CD4-positive, alpha-beta T cell treated with Interleukin-21 for 1 hour (primary cell): ENCODE results near the gene PRKCB.

Source experiments
- DNase-seq: peaks from one replicate; pipeline ENCODE4 v3.0.0-alpha.2; 2020

Gene PRKCB

DNA sequence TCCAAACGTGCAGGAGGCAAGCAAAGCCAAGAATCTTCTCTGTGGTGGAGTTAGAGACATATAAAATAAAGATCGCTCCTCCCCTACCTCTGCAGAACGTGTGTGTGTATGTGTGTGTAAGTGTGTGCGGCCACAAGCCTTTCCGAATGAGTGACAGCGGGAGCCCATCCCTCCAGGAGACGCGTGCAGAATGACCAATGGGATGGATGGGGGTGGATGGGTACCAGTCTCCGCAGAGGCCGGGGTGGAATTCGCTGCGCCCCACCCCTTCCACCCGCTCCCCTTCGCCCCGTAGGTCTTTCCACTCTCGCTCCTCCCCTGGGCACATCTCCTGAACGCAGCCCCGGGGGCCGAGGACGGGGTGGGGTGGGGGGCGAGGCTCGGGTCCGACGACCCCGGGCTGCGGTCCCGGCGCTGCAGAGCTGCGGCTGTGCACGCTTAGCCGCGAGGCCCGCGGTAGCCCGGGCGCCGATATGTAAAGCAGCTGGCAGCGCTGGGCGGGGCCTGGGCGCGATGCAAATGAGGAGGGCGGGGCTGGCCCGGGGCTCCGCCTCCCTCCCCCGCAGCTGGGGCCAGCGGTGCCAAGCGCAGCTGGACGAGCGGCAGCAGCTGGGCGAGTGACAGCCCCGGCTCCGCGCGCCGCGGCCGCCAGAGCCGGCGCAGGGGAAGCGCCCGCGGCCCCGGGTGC, at the start of gene PRKCB:
Gene PRKCB (plus strand): TSS at position 594 of the 688 bp plus-strand sequence.
- DNase-seq = peak; percentile 90

DNA sequence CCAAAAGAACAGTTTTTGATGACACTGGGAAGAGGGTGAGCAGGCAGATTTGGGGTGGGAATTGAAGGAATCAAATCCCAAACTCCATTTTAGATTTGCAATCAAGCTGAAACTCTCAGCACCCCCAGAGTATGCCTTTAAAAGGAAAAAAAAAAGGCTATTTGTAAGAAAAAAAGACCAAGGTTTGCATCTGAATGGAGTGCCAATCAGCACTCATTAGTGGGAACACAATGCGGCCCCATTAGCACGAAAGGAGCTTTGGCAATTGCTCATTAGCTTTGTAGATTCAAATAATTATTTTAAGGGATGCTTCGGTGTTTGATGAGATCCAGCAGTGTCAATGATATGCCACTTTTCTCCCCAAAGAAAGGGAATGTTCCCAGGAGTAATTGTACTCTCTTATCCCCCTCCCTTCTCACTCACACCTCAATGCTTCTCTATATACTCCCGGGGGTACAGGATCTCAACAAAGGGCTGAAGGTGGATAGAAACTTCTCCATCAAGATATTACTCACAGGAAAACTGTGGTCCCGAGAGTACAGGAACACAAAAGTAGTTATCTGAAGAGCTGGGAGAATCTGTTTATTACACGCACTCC, 48.7 kb upstream of the PRKCB start:
- DNase-seq = no peak

DNA sequence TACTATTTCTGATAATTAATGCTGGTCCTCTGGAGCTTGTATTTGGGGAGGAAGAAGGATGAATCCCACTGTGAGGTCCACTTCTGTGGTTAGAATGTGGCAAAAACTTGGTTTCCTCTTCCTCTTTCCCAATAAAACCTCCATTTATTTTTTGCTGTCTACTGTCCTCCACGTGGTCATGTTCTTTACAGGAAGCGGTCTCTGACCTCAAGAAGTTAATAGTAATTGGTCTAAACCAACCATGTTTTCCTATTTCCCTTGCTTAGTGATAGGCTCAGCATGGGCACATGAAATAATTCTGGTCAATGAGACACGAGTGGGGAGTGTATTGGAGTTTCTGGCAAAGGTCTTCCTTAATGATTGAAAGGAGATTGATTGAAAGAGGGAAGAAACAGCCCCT, 47.1 kb upstream of the PRKCB start:
- no peak for DNase-seq

DNA sequence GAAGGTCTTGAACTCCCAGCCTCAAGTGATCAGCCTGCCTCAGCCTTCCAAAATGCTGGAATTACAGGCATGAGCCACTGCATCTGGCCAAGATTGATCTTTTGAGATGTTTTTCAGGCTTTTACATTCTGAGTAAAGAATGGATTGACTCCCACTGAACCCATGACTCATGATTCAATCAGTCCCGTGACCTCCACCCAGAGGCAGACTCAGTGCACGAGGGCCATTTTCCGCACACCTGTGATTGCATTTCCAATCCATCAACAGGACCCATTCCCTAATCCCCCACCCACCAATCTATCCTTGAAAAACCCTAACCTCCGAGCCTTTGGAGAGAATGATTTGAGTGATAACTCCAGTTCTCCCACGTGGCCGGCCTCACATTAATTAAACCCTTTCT, 40.4 kb upstream of the PRKCB start:
- DNase-seq = no peak

DNA sequence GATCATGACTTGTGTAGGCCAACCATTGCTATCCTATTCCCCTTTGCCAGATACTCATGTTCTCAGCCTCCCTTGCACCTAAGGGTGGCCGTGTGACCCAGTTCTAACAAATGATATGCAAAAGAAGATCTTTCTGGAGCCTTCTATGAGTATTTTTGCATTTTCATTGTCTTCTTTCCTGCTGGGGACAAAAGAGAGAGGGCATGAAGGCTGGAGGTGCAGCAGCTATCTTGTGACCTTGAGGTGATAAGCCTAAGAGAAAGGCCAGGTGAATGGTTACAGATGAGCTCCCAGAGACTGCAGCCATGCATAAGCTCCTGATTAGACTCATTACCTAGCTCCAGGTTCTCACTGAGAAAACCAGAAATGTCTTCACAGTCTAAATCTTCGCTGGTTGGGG, 38.8 kb upstream of the PRKCB start:
- no peak for DNase-seq

DNA sequence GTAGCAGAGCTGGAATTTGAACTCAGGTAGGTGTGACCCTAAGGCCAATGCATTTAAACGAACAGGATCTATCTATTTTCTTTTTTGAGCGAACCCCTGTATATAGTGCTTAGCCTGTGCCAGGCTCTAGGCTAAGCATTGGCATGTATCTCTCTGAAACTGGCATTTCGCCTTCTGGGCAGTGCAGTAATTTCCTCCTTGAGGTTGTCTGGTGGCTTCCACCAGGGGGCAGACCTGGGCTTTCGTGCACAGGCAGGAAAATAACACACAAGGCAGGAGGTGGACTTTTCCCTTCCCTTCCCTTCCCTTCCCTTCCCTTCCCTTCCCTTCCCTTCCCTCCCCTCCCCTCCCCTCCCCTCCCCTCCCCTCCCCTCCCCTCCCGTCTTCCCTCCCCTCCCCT, 34.4 kb upstream of the PRKCB start:
- peak; percentile 76 for DNase-seq

DNA sequence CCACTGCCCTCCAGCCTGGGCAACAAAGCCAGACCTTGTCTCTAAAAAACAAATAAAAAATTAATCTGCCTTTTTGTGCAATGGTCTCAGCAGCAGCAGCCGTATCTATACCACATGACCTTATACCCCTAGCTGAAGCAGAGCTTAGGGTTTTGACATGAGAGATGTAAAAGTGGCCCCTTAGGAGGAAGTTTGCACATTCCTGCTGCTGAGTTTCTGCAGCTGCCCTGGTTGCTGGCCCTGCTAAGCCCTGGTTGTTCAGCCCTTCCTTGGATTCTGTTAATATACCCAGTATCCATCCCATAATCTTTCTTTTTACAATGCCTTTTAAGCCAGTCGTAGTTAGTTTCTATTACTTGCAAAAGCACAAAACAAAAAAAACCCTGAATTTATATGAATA, 33.0 kb upstream of the PRKCB start:
- DNase-seq = no peak

DNA sequence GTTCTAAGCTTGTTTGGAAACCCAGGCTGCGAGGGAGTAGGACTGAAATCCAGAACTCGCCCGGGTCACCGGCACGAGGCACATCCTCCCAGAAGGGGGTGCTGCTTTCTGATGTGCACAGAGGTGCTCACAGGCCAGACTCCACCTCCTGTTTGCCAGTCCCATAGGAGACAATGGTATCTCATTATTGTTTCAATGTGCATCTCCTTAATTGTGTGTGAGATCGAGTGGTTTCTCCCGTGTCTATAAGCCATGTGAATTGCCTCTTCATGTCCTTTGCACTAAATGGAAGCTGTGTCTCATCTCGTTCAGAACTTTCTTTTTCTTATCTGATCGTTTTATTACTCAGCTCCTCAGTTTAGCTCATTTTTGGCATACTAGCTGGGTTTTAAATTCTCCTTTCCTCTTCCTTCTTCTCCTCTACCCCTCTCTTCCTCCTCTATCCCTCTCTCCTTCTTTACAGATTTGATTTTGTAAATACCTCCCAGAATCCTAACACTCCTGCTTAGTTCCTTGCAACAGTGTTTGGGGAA, 32.1 kb upstream of the PRKCB start:
- DNase-seq = peak; percentile 78

DNA sequence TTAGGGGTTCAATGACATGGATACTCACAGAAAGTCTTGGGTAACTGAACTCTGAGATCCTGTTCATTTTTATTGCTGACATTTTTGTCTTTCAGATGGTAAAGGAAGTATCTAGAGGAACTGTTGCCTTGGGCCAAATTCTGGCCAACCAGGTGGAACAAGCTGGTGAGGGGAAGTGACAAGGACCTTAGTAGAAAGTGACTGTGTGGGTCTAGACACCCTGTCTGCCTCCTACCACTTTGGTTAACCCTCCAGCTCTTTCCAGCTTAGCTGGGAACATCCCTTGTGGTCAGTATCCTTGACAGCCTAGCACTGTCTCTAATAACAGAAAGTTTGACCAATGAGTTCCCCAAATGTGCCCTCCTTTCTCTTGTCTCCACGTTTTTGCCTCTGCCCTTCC, 28.8 kb upstream of the PRKCB start:
- DNase-seq = no peak

DNA sequence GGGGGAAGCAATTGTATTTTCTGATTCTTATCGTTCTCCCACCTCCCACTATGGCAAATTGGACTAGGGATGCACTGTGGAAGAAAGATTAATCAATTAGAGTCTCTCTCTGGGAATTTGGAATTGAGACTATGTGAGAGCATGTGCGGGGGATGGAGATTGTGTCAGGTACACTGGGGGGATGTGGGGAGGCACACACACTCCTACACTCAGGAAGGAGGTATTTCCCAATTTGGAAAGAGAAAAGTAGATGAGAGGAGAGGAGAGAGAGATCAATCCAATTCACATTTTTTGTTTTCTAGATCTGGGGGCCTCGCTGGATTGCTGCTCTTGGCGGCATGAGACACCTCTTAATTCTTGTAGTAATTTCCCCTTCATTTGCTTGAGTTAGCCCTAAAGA, 14.3 kb upstream of the PRKCB start:
- DNase-seq = no peak

DNA sequence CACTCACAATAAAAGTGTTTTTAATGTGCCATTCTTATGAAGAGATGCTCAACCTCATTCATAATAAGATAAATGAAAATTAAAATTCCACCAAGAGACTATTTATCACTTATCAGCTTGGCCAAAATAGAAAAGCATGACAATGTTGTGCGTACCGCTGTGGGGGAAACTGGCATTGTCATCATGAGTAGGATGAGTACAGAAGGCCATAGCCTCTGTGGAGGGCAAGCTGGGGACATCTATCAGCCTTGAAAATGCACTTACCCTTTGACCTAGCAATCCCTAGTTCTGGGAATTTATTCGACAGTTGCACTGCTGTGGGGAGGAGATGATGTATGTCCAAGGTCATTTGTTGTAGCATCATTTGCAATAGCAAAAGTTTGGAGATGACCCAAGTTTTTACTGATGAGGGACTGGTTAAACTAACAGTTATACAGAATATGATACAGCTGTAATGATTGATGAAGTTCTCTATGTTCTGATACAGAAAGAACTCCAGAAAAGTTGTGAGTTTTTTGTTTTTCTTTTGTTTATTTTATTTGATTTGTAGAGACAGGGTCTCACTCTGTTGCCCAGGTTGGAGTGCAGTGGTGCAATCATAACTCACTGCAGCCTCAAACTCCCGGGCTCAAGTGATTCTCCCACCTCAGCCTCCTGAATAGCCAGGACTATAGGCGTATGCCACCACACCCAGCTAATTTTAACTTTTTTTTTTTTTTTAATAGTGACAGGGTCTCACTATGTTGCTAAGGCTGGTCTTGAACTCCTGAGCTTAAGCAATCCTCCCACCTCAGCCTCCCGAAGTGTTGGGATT, 13.7 kb upstream of the PRKCB start:
- DNase-seq = no peak

DNA sequence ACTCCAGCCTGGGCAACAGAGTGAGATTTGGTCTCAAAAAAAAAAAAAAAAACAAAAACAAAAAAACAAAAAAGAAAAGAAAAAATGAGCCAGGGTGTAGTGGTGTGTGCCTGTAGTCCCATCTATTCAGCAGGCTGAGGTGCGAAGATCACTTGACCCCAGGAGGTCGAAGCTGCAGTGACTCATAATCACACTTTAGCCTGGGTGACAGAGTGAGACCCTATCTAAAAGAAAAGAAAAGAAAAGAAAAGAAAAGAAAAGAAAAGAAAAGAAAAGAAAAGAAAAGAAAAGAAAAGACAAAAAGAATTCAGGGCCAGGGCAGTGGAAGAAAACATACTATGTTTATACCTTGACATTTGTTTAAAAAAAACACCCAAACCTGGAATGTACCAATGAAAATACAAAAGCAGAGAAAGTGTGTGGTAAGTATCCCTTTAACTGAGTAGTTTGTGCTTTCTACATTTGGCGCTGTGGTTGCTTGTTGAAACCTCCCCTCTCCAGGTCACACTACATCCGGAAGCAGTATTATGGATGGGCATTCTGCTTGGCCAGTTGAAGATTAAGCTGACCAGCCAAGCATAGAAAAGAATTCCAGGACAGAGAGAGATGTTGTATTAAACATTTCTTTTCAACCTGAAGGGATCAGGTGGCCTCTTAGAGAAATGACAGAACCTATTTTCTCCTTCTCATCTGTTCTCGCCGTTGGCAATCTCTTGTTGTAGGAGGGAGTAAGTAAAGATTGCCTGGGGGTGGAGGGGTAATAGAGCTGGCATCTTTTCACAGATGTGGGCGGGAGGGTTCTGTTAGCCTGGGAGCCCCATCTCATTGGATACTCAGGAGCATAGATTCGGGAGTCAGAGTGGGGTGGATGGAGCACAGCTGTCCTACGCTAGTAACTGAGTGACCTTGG, 12.1 kb upstream of the PRKCB start:
- DNase-seq = no peak

DNA sequence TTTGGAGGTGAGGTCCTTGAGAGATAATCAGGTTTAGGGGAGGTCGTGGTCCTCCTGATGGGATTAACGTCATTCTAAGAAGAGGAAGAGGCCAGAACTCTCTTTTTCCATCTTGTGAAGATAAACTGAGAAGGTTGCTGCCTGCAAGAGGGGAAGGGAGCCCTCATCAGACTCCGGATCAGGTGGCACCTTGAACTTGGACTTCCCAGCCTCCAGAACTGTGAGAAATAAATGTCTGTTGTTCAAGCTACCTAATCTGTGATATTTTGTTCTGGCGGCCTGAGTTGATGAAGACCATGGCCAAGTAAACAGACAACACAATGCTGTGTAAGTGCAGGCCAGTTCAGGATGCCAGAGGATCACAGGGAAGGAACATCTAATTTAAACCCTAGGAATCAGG, 10.9 kb upstream of the PRKCB start:
- DNase-seq = no peak

DNA sequence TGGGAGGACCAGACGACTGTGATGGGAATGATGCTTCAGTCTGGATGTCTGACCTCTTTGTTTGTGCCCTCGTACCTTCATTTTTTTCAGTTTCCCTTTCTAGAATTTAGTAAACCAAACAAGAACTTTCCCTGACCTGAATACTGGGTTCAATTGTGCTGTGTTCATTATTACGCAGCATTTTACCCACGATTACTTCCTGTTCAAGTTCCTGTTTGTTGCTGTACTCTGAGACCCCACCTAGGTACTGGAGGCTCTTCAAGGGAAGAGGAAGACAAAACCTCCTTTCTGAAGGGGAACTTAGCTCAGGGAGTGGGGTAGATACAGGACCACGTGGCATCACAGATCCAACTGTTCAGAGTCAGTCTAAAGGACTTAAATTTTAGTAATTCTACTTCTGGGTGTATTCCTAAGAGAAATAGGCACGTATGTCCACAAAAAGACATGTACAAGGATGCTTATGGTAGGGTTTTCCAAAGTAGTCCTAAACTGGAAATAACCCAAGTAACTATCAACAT, 9.2 kb upstream of the PRKCB start:
- peak; percentile 76 for DNase-seq

DNA sequence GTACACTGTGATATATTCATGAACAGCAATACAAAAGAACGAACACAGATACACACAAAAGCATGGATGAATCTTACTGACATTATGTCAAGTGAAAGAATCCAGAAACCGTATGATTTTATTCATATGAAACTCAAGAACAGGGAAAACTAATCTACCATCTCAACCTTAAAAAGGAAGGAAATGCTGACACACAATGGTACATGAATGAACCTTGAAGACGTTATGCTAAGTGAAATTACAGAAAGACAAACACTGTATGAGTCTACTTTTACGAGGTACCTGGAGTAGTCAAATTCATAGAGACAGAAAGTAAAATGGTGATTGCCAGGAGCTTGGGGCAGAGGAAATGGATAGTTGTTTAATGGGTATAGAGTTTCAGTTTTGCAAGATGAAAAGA, 8.7 kb upstream of the PRKCB start:
- DNase-seq = no peak

DNA sequence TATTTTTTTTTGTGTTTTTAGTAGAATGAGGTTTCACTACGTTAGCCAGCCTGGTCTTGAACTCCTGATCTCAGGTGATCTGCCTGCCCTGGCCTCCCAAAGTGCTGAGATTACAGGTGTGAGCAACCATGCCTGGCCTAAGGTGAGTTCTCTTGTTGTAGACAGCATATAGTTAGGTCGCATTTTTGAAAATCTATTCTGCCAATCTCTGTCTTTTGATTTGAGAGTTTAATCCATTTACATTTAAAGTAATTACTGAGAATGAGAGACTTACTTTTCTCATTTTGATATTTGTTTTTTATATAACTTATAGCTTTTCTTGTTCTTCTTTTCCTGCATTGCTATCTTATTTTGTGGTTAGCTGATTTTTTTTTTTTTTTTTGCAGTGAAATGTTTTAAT, 6.3 kb upstream of the PRKCB start:
- no peak for DNase-seq

DNA sequence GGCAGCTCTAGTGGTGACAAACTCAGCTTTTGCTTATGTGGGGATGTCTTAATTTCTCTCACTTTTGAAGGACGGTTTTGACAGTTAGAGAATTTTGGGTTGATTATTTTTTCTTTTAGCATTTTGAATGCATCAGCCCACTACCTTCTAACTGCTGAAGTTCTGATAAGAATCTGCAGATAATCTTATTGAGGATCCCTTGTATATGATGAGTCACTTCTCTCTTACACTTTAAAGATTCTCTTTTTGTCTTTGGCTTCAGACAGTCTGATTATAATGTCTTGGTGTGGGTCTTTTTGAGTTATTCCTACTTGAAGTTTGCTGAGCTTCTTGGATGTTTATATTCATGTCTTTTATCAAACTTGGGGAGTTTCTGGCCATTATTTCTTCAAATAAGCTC, 5.5 kb upstream of the PRKCB start:
- no peak for DNase-seq

DNA sequence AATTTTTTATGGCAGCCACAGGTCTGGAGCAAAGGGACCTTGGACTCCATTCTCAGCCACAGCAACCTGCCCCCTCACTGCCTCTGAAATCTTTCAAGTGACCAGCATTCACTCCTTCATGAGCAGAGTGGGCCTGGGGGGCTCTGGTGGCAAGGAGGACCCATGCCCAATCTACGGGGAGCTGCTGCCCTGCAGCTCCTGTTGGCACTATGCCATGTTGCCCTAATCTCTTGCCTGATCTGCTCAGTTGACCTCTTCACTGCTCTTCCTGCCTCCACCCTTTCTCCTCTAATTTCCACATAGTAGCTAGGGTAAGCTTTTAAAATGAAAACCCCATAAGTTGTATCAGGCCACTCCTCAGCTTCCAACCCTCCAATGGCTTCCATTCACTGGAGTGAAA, 2.9 kb upstream of the PRKCB start:
- no peak for DNase-seq

DNA sequence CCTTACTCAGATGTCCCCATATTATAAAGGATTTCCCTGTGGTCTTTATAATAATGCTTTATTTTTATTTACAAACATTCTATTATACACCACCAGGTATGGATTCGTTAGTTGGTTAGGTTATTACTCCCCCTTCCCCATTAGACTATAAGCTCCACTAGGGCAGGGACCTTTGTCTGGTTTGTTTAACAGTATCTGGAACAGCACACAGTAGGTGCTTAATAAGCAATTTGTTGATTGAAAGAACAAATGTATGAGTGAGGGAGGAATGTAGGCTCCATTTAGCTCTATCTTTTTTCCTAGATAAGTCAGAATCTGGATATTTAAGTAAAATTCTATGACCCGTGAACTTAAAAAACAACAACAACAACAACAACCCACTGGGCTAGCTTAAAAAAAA, 2.3 kb upstream of the PRKCB start:
- no peak for DNase-seq

DNA sequence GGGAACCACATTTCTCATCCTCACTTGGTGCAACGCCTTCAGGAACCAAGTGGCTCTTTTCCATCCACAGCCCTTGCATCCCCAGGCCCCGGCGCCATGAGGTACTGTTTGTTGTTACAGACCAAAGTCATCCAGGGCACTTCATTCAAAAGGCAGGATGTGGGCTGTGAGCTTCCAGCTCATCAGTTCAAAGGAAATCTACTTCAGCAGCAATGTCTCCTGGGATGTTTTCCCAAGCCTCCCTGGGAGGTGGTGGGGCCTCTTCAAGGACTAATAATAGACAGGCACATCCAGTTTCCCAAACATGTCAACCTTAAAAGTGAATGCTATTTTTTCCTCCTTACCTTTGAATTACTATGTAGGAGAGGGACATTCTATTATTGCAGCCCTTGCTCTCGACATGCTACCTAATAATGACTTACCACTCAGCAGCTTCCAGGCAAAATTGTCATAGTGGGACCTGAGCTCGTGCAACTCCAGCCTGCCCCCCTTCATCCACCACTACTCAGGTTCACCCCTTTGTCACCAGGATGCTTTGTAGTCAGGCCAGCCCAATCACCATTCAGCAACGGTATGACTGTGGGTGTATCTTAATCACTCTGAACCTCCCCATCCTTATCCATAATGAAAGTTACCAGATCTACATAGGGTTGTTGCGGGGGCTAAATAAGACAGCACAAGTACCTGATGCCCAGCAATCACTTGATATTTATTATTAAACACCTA, 1.7 kb upstream of the PRKCB start:
- no peak for DNase-seq

DNA sequence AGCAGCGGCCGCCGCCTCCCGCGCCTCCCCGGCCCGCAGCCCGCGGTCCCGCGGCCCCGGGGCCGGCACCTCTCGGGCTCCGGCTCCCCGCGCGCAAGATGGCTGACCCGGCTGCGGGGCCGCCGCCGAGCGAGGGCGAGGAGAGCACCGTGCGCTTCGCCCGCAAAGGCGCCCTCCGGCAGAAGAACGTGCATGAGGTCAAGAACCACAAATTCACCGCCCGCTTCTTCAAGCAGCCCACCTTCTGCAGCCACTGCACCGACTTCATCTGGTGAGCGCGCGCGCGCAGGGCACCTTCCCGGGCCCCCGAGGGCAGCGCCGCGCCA, 258 bp downstream of the PRKCB start:
- no peak for DNase-seq
